Bronchial epithelial cell (primary cell): ENCODE measurements around the gene GTF2F2. TPM values are rescaled to one million over a fixed set of nuclear protein-coding genes. Genes with fewer than 3 reads are reported as not detected.
A peak's percentile ranks its signal among the peaks of the same experiment; 100 is the strongest.

ENCODE experiments used
- DNase-seq: peaks from one replicate; pipeline ENCODE4 v3.0.0-alpha.2; 2010; ENCODE audit warnings: low read depth
- FAIRE-seq: peaks from 2 replicates; lab custom pipeline; 2011; peaks lifted over from hg19 to GRCh38; lab: Jason Lieb, UNC
- H3K27me3 ChIP-seq: 2 replicates; pipeline ENCODE4 v1.5.1; 2011; ENCODE audit warnings: low read length; ENCODE audit not compliant: control insufficient read depth, insufficient read depth
- H3K36me3 ChIP-seq: 2 replicates; pipeline ENCODE4 v1.5.1; 2011; ENCODE audit warnings: low read length; ENCODE audit not compliant: control insufficient read depth, insufficient read depth
- H3K4me3 ChIP-seq: 2 replicates; pipeline ENCODE4 v1.5.1; 2011; ENCODE audit warnings: mild to moderate bottlenecking, low read depth, low read length, control low read depth
- CTCF ChIP-seq: IDR thresholded peaks from 2 replicates; pipeline ENCODE4 v1.5.1; 2011; ENCODE audit warnings: mild to moderate bottlenecking, moderate library complexity, low read length, control low read depth, inconsistent platforms; ENCODE audit not compliant: insufficient read depth, severe bottlenecking
- total RNA-seq: library from RNA; depleted of rRNA; stranded (reverse); fragments of >200 nt; gene quantifications from 2 replicates; pipeline ENCODE4 v1.2.1, GENCODE V29; 2014

The GTF2F2 gene
- total RNA-seq, 1 donor from 2014 or later, result 42.4 TPM

GRCh38 chr13:45218689-45219088, 98.4 kb downstream of the GTF2F2 start:
- DNase-seq (no peak), FAIRE-seq (no peak)
- Histone ChIP-seq H3K36me3 (no peaks in the 10 kb centered on the region), H3K27me3 (no peaks in the 10 kb centered on the region), H3K4me3 (no peak overlapping the region)
- TF ChIP-seq CTCF, result no peak

- Histone ChIP-seq H3K4me3 (no peak overlapping the region), H3K27me3 (no peaks in the 10 kb centered on the region), H3K36me3 (no peaks in the 10 kb centered on the region)
- DNase-seq (no peak), FAIRE-seq (no peak)
- TF ChIP-seq CTCF, result no peak
These were observed 99.0 kb downstream of the GTF2F2 start for GRCh38 chr13:45219123-45219891.

- FAIRE-seq, result no peak
- H3K4me3 ChIP-seq, result no peak overlapping the region
- peak; percentile 100 for DNase-seq
- no peak for TF ChIP-seq CTCF
- H3K36me3 ChIP-seq, result no peaks in the 10 kb centered on the region
- H3K27me3 ChIP-seq, result no peaks in the 10 kb centered on the region
These were observed 99.6 kb downstream of the GTF2F2 start for GRCh38 chr13:45219938-45220375.

GRCh38 chr13:45220403-45220802, 100.1 kb downstream of the GTF2F2 start:
- FAIRE-seq (no peak), DNase-seq (no peak)
- no peaks in the 10 kb centered on the region for H3K27me3 ChIP-seq
- H3K36me3 ChIP-seq, result no peaks in the 10 kb centered on the region
- no peak overlapping the region for H3K4me3 ChIP-seq
- no peak for TF ChIP-seq CTCF

- FAIRE-seq (no peak), DNase-seq (no peak)
- Histone ChIP-seq H3K27me3 (no peaks in the 10 kb centered on the region), H3K4me3 (no peak overlapping the region), H3K36me3 (no peaks in the 10 kb centered on the region)
- TF ChIP-seq CTCF, result no peak
These were observed 102.2 kb downstream of the GTF2F2 start for GRCh38 chr13:45222516-45222915.

- DNase-seq (no peak), FAIRE-seq (no peak)
- no peak for TF ChIP-seq CTCF
- Histone ChIP-seq H3K4me3 (no peak overlapping the region), H3K36me3 (no peaks in the 10 kb centered on the region), H3K27me3 (no peaks in the 10 kb centered on the region)
These were observed 102.6 kb downstream of the GTF2F2 start for GRCh38 chr13:45222919-45223318.
